Motor neuron (in vitro differentiated cells): Measurements from ENCODE around the gene PITPNM2. TPM values are rescaled to one million over a fixed set of nuclear protein-coding genes. Genes with fewer than 3 reads are reported as not detected.

Source experiments
- ATAC-seq, 8 experiments: fragments of 200-7000 bp; cut with Tn5 transposase; replicated peaks in 6 of 8; 2 replicates each; pipeline ENCODE4 v1.8.0; 2021; ENCODE audit warnings: mild to moderate bottlenecking in 8 of 8, moderate library complexity in 8 of 8
- H3K27ac ChIP-seq, 2 donors: fragments of 250-450 bp; sonication (Bioruptor Pico); 2 replicates each; pipeline ENCODE4 v1.9.0; 2021; ENCODE audit warnings: antibody characterized with exemption in 2 of 2, mild to moderate bottlenecking in 2 of 2, moderate library complexity in 1 of 2
- H3K4me1 ChIP-seq, 2 donors: fragments of 250-450 bp; sonication (Bioruptor Pico); replicated peaks in 1 of 2; 2 replicates each; pipeline ENCODE4 v1.6.1; 2021; ENCODE audit warnings: antibody characterized with exemption in 2 of 2, mild to moderate bottlenecking in 2 of 2, moderate library complexity in 1 of 2
- H3K4me3 ChIP-seq, 5 donors: fragments of 250-450 bp; sonication (Bioruptor Pico); 2 replicates each; pipeline ENCODE4 v1.9.0; 2021; ENCODE audit warnings: antibody characterized with exemption in 5 of 5, mild to moderate bottlenecking in 5 of 5, moderate library complexity in 4 of 5
- WGBS, 10 experiments: fragments of 450-650 bp; shearing (Covaris generic); methylation state at CpG; one replicate each; pipeline ENCODE4 v1.0.0; 2022; 5-methylcytosine and 5-hydroxymethylcytosine counted together
- in situ Hi-C, 9 experiments: fragments of 400-800 bp; cut with MboI; loops; one replicate each; pipeline ENCODE4 v1.15.0; 2021; ENCODE audit warnings: low sequenced_read_pairs in 9 of 9, low pct_unique_long_range_greater_than_20kb in 2 of 9; ENCODE audit not compliant: unreplicated experiment in 9 of 9
- total RNA-seq, 8 experiments: library from RNA; unstranded; fragments of 300-600 nt; gene quantifications; 2 replicates each; pipeline versions ENCODE4 v1.2.3 to v1.2.4, GENCODE V29; 2022

Gene PITPNM2
- 10 to 100 TPM in 1 of 8 experiments, 1 to 10 TPM in 7; 1.5 to 11.3 (median 2.4) TPM for total RNA-seq

DNA sequence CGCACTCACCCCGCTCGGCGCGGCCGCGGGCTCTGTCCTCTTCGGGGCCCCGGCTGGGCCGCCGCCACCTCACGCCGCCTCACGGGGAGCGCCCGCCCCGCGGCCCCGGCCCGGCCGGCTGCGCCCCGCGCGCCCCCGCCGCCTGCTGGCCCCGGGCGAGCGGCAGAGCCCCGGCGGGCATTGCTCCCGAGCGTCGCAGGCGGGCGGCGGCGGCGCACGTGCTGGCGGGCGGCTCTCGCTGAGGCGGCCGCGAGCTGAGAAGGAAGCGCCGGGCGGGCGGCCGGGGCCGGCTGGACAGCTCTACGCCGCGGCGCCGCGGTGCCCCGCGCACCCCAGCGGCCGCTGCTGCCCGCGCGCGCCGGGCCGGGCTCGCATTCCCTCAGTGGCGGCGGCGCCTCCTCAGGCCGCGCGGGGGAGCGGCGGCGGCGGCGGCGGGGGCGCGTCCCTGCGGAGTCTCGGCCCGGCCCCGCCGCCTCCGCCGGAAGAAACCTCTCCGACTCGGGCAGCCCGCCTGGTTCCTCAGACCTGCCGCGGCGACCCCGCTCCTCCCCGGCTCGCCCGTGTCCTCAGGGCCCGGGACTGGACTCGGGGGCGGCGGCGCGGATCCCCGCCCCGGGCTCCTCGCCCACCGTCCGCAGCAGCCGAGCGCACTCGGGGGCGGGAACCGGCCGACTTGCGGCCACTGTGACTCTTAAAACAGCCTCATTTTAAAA, at the start of gene PITPNM2:
TSS of gene PITPNM2 (minus strand) at position 347 of the 713 bp plus-strand sequence. CDS start 116,500 bp downstream, outside the sequence.
- Histone ChIP-seq H3K27ac (peak within 1 kb of the TSS in 1 of 2 donors; percentile 21), H3K4me3 (peak within 1 kb of the TSS; percentile 51 to 74 (median 55)), H3K4me1 (peaks cover 3 to 9% of the 10 kb centered on the region in 2 donors)
- in situ Hi-C loops: no loop called here
- ATAC-seq: peak; percentile 82 to 93 (median 91)
- WGBS, 10 experiments: 5 to 10% methylated on average over 2 to 13 of the region's 119 CpGs; no CpG with 5 or more reads in 8 of the 10 experiments

DNA sequence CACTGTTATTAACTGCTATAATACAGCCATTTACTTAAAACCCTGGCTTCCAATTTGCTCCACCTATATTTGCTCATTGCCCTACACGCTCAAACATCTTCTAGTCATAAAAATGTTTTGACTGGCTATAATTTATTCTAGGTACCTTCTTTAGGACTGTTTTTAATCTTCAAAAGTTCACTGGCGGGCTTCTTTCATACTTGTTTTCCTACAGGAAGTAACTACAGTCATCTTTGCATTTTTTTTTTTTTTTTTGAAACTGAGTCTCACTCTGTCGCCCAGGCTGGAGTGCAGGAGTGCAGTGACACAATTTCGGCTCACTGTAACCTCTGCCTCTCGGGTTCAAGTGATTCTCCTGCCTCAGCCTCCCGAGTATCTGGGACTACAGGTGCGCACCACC, 49.5 kb upstream of the PITPNM2 start:
- no peaks in the 10 kb centered on the region for H3K4me1 ChIP-seq
- no peak overlapping the region for H3K27ac ChIP-seq
- in situ Hi-C loops: no loop called here
- H3K4me3 ChIP-seq: no peak overlapping the region
- ATAC-seq: no peak
- 76 to 100% (median 92%) methylated on average over 2 to 7 of the region's 7 CpGs for WGBS, 10 experiments

DNA sequence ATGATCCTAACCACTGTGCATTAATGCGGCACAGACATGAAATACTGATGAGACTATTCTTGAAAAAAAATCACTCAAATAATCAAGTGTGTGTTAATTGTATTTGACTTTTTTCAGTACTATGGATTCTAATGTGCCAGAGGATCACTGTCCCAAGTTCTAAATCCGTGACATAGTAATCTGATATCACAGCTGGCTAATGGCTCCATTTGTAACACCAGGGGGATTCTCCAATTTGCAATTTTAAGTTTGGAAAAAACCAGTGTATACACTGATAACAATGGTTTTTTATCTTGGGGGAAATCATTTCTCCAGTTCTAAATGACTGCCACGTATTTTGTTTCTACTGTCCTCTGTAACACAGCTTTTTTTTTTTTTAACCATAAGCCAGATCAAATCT, 49.0 kb upstream of the PITPNM2 start:
- no peak for ATAC-seq
- 82 to 100% (median 96%) methylated on average over 2 to 3 of the region's 3 CpGs; no CpG with 5 or more reads in 1 of the 10 experiments for WGBS, 10 experiments
- Histone ChIP-seq H3K27ac (no peak overlapping the region), H3K4me1 (no peaks in the 10 kb centered on the region), H3K4me3 (no peak overlapping the region)
- in situ Hi-C loops: no loop called here

DNA sequence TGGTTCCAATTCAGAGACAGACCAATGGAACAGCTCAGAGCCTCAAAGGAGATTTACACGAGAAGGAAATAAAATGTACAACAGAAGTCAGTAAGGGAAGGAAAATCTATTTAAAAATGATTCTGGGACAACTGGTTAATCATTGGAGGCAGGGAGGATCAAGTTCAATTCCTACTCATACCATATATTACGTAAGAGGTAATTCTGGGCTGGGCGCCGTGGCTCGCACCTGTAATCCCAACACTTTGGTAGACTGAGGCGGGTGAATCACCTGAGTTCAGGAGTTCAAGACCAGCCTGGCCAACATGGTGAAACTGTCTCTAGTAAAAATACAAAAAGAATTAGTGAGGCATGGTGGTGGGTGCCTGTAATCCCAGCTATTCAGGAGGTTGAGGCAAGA, 36.7 kb upstream of the PITPNM2 start:
- Histone ChIP-seq H3K27ac (no peak overlapping the region), H3K4me3 (no peak overlapping the region), H3K4me1 (no peaks in the 10 kb centered on the region)
- WGBS, 10 experiments: 75 to 100% (median 91%) methylated on average over 1 to 5 of the region's 6 CpGs; no CpG with 5 or more reads in 2 of the 10 experiments
- in situ Hi-C loops: no loop called here
- ATAC-seq: no peak

DNA sequence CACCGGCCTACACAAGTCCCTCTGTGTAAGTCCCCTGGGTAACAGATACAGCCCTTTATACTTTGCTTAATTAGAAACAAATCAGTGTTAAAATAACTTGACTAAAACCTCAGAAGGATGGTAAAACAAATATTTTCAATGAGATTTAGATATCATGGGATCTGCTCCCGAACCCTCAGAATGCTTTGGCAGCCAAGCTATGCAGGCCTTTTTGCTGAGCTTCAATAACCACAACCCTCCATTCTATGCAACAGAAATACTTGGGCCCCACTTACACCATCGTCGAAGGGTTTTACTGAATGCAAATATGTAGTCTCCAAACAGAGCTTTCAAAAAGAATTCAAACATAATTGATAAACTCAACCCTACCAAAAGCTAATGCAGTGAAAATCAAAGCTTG, 29.3 kb upstream of the PITPNM2 start:
- H3K27ac ChIP-seq: no peak overlapping the region
- H3K4me3 ChIP-seq: no peak overlapping the region
- no peak for ATAC-seq
- H3K4me1 ChIP-seq: no peaks in the 10 kb centered on the region
- WGBS, 10 experiments: 83 to 100% (median 96%) methylated on average over 2 to 4 of the region's 4 CpGs; no CpG with 5 or more reads in 2 of the 10 experiments
- in situ Hi-C loops: no loop called here

DNA sequence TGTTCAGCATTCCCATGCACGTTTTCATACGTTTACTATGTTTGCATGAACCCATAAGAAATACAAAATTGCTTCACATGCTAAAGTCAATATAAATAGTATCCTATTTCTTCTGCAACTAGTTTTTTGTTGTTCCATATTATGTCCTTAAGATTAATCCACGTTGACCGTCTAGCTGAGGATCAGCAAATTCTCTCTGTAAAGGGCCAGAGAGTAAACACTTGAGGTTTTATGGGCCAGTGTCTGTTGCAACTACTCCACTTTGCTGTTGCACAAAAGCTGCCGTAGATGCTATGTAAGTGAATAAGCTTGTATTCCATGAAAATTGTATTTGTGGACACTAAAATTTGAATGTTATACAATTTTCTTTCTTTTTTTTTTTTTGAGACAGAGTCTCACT, 21.1 kb upstream of the PITPNM2 start:
- no peak for ATAC-seq
- no peaks in the 10 kb centered on the region for H3K4me1 ChIP-seq
- in situ Hi-C loops: no loop called here
- no peak overlapping the region for H3K4me3 ChIP-seq
- 44 to 100% (median 73%) methylated on average over 1 to 5 of the region's 5 CpGs for WGBS, 10 experiments
- no peak overlapping the region for H3K27ac ChIP-seq

DNA sequence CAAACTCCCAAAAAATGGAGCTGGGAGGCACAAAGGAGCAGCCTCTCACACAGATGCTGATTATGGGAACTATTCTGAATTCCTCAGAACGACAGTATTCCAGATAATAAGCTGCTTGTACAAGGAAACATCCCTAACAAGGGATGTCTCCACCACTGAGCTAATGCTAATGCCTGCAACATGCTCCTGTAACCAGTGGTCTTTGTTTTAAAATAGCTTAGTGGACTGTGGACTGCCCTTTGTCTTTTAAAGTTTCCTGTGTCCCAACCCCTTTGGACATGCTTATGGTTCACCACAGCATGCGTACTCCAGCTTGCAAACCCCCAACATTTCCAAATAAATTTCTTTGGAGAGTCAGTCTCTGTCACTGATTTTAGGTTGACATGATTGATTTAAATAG, 16.4 kb upstream of the PITPNM2 start:
- H3K4me3 ChIP-seq: no peak overlapping the region
- no peak for ATAC-seq
- in situ Hi-C loops: no loop called here
- H3K27ac ChIP-seq: no peak overlapping the region
- H3K4me1 ChIP-seq: no peaks in the 10 kb centered on the region
- 67 to 100% (median 92%) methylated on average over 1 to 2 of the region's 2 CpGs; no CpG with 5 or more reads in 4 of the 10 experiments for WGBS, 10 experiments

DNA sequence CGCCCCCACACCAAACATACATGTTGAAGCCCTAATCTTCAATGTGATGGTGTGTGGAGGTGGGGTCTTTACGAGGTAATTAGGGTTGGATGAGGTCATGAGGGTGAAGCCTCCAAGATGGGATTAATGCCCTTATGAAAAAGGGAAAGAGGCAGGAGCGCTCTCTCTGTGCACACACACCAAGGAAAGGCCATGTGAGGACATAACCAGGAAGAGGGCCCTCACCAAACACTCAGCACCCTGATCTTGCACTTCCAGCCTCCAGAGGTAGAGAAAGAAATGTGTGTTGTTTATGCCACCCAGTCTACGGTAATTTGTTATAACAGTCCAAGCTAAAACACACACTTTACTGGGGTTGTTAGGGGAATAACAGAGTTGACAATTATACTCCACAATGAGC, 14.6 kb upstream of the PITPNM2 start:
- in situ Hi-C loops: no loop called here
- no peak for ATAC-seq
- Histone ChIP-seq H3K27ac (no peak overlapping the region), H3K4me1 (no peaks in the 10 kb centered on the region), H3K4me3 (no peak overlapping the region)
- WGBS, 10 experiments: 60 to 100% (median 100%) methylated on average over 1 to 4 of the region's 4 CpGs; no CpG with 5 or more reads in 1 of the 10 experiments

DNA sequence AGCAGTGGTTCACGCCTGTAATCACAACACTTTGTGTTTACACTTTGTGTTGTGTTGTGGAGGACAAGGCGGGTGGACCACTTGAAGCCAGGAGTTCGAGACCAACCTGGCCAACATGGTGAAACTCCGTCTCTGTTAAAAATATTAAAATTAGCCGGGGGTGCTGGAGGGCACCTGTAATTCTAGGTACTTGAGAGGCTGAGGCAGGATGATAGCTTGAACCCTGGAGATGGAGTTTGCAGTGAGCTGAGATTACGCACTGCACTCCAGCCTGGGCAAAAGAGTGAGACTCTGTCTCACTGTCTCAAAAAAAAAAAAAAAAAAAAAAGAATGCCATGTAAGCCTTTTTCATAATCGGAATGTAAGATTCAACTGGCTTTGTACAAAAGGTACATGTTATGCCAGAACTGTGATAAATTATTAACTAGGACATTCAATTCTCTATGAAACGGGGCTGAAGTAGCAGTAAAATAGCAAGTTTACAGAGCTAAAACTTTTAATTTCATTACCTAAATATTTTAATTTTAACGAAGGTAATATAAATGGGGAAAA, 13.9 kb upstream of the PITPNM2 start:
- Histone ChIP-seq H3K4me3 (no peak overlapping the region), H3K27ac (no peak overlapping the region), H3K4me1 (no peaks in the 10 kb centered on the region)
- no peak for ATAC-seq
- in situ Hi-C loops: no loop called here
- 84 to 97% (median 92%) methylated on average over 4 to 9 of the region's 9 CpGs for WGBS, 10 experiments

DNA sequence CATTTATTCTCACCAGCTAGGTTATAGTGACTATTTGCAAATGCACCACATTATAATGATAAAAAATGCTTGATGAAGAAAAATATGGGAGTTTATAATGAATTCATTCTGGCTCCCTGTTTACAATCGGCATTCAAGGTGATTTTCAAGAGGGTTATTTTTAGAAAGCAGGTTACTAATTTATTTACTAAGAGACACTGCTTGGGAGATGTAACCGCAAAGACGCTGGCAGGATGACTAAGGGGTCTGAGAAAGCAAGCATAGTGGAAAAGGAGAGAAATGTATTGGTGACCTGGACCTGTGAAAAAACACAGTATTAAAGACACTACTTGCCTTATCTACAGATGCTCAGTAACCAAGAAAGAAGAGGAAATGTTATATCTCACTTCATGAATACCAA, 13.3 kb upstream of the PITPNM2 start:
- in situ Hi-C loops: no loop called here
- H3K4me1 ChIP-seq: no peaks in the 10 kb centered on the region
- H3K4me3 ChIP-seq: no peak overlapping the region
- no peak overlapping the region for H3K27ac ChIP-seq
- WGBS, 10 experiments: 90 to 100% (median 100%) methylated on average over 1 to 3 of the region's 3 CpGs; no CpG with 5 or more reads in 2 of the 10 experiments
- no peak for ATAC-seq

DNA sequence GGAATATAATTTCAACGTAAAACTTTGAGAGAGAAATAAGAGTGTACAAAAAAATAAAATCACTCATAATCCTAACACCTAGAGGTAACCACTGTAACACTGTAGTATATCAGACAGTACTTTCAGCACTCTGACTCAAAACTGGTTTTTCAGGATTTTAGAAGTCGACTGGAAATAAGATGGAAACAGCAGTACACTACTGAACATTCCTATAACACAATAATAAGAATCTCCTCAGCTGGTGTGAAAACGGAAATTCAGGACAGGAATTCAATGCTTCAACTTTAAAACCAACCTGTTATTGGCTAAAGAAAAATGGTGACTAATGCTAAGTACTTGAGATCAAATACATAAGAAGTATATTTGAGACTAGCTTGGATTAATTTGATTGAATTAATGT, 12.3 kb upstream of the PITPNM2 start:
- in situ Hi-C loops: no loop called here
- WGBS, 10 experiments: 60 to 100% (median 92%) methylated on average over 1 to 3 of the region's 3 CpGs
- no peak for ATAC-seq
- Histone ChIP-seq H3K4me1 (no peaks in the 10 kb centered on the region), H3K4me3 (no peak overlapping the region), H3K27ac (no peak overlapping the region)

DNA sequence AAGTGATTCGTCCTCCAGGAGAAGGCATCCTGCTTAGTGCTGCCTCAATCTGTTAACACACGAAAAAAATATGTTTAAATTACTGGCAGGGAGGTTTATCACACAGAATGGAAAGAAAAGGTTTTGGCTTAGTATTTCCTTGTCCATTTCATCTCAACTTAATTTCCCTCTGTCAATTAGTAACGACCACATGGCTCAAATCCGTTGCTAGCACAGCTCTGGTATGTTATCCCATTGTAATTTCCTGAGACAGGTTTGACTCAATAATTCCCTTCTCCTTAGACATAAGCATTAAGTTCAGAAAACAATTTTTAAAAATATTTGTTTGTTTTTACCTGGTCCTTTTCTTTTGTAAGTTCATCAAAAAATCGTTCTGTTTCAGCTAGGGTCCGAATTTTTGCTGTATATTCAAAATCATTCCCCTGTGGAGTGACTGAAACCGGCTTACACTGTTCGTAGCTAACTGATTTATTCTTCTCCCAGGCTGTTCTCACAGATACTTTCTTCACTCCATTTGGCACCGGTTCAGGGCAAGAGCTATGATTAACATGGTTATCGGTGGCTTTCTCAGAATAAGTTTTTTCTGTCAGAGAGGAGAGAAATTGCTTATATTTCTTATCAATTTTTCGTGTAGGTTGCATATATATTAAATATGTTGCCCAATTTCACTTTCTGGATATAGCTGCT, 10.1 kb upstream of the PITPNM2 start:
- WGBS, 10 experiments: 71 to 96% (median 84%) methylated on average over 3 to 11 of the region's 11 CpGs
- Histone ChIP-seq H3K27ac (no peak overlapping the region), H3K4me1 (no peaks in the 10 kb centered on the region), H3K4me3 (no peak overlapping the region)
- no peak for ATAC-seq
- in situ Hi-C loops: no loop called here

DNA sequence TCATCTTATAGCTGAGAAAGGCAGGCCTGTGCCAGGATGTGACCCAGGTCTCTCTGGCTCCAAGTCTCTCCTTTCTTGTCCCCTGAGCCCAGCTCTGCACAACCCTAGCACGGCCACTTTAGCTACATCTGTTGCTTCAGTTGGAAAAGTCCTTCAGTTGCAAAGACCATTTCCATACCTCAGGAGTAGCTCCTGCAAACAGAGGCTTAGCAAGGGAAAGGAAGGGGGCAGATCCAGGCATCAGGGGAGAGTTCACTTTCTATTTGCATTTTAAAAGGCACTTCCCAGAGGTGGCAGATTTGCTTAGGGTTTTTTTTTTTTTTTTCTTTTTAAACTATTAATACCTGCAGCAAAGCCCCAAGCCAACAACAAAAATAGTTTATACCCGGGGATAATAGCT, 3.0 kb upstream of the PITPNM2 start:
- H3K4me3 ChIP-seq: no peak overlapping the region
- no peak overlapping the region for H3K27ac ChIP-seq
- in situ Hi-C loops: no loop called here
- ATAC-seq: no peak
- H3K4me1 ChIP-seq: peaks cover 3 to 9% of the 10 kb centered on the region in 2 donors
- 0 to 75% (median 17%) methylated on average over 1 to 2 of the region's 2 CpGs; no CpG with 5 or more reads in 2 of the 10 experiments for WGBS, 10 experiments
